Measurements from ENCODE around the gene AUP1. TPM values are rescaled to one million over a fixed set of nuclear protein-coding genes. Genes with fewer than 3 reads are reported as not detected.
A peak's percentile ranks its signal among the peaks of the same experiment; 100 is the strongest.

Gene AUP1
- total RNA-seq, 2 donors from 2014 or later, result 85.5 to 113 TPM

GRCh38 chr2:74503506-74504475, 25.7 kb downstream of the AUP1 start:
- H3K4me3 ChIP-seq, result peak overlapping the region; percentile 80
- H3K27ac ChIP-seq, result peak overlapping the region in 1 of 2 donors; percentile 32
- no peak for ATAC-seq (ENCODE audit: insufficient number of reproducible peaks, low FRiP score, low read depth)
- no peaks in the 10 kb centered on the region for H3K9me3 ChIP-seq
- no peak for TF ChIP-seq CTCF (IDR thresholded peaks at IDR 0.05)
- peaks cover 4% of the 10 kb centered on the region for H3K27me3 ChIP-seq (replicated peaks; ENCODE audit: insufficient read depth)
- peaks cover 16% of the 10 kb centered on the region for H3K36me3 ChIP-seq
- peaks cover 17 to 47% of the 10 kb centered on the region in 2 donors for H3K4me1 ChIP-seq (ENCODE audit: control insufficient read depth in 1 of 2, low read depth in 2 of 2)
- DNase-seq (ENCODE audit: low spot score), result no peak

GRCh38 chr2:74502720-74503505, 26.6 kb downstream of the AUP1 start:
- no peak for TF ChIP-seq CTCF (IDR thresholded peaks at IDR 0.05)
- H3K27ac ChIP-seq, result peak overlapping the region in 1 of 2 donors; percentile 32
- no peak for ATAC-seq (ENCODE audit: insufficient number of reproducible peaks, low FRiP score, low read depth)
- no peaks in the 10 kb centered on the region for H3K9me3 ChIP-seq
- peaks cover 21 to 52% of the 10 kb centered on the region in 2 donors for H3K4me1 ChIP-seq (ENCODE audit: control insufficient read depth in 1 of 2, low read depth in 2 of 2)
- peaks cover 6% of the 10 kb centered on the region for H3K27me3 ChIP-seq (replicated peaks; ENCODE audit: insufficient read depth)
- peaks cover 16% of the 10 kb centered on the region for H3K36me3 ChIP-seq
- peak overlapping the region; percentile 80 for H3K4me3 ChIP-seq
- no peak for DNase-seq (ENCODE audit: low spot score)

GRCh38 chr2:74502147-74502719, 27.3 kb downstream of the AUP1 start:
- Histone ChIP-seq H3K4me1 (ENCODE audit: control insufficient read depth in 1 of 2, low read depth in 2 of 2) (peaks cover 25 to 57% of the 10 kb centered on the region in 2 donors), H3K9me3 (no peaks in the 10 kb centered on the region), H3K27ac (no peak overlapping the region), H3K36me3 (peaks cover 16% of the 10 kb centered on the region), H3K27me3 (replicated peaks; ENCODE audit: insufficient read depth) (peaks cover 6% of the 10 kb centered on the region), H3K4me3 (peak overlapping the region; percentile 80)
- no peak for TF ChIP-seq CTCF (IDR thresholded peaks at IDR 0.05)
- DNase-seq (ENCODE audit: low spot score), result no peak
- no peak for ATAC-seq (ENCODE audit: insufficient number of reproducible peaks, low FRiP score, low read depth)

- peaks cover 16% of the 10 kb centered on the region for H3K36me3 ChIP-seq
- H3K4me1 ChIP-seq (ENCODE audit: control insufficient read depth in 1 of 2, low read depth in 2 of 2), result peaks cover 21 to 53% of the 10 kb centered on the region in 2 donors
- no peak for TF ChIP-seq CTCF (IDR thresholded peaks at IDR 0.05)
- DNase-seq (ENCODE audit: low spot score) (no peak), ATAC-seq (ENCODE audit: insufficient number of reproducible peaks, low FRiP score, low read depth) (no peak)
- no peaks in the 10 kb centered on the region for H3K9me3 ChIP-seq
- H3K4me3 ChIP-seq, result no peak overlapping the region
- no peak overlapping the region for H3K27ac ChIP-seq
- peaks cover 6% of the 10 kb centered on the region for H3K27me3 ChIP-seq (replicated peaks; ENCODE audit: insufficient read depth)
These were observed 28.0 kb downstream of the AUP1 start for GRCh38 chr2:74501335-74502071.
